SK-N-SH (cell line): ENCODE data around the gene KLHL40. TPM values are rescaled to one million over a fixed set of nuclear protein-coding genes. Genes with fewer than 3 reads are reported as not detected.
"Not testable (repeated sequence)": the region's sequence is repeated elsewhere in the genome, so short reads cannot be mapped to it uniquely, and the experiment has no call there.

Source experiments
- CTCF ChIA-PET: fragments of 300-600, 350-600 bp; formaldehyde crosslinking; extraction: SDS; loops from one replicate; lab custom pipeline; 2021; lab: Yijun Ruan, JAX
- POLR2A ChIA-PET: fragments of 350-600 bp; sonication (Branson Sonifier 250); formaldehyde crosslinking; extraction: SDS; loops from one replicate; lab custom pipeline; 2020; ENCODE audit warnings: antibody characterized with exemption, inconsistent platforms; lab: Yijun Ruan, JAX
- DNase-seq: peaks from one replicate; pipeline ENCODE4 v3.0.0; 2012
- H2AFZ ChIP-seq: fragments of 200-600 bp; sonication (generic); 2 replicates; pipeline ENCODE4 v1.8.1; 2016; ENCODE audit warnings: antibody characterized with exemption, mild to moderate bottlenecking, low read depth
- H3F3A ChIP-seq: fragments of 200-600 bp; sonication (generic); replicated peaks from 2 replicates; pipeline ENCODE3; 2016; ENCODE audit warnings: antibody characterized with exemption, mild to moderate bottlenecking; ENCODE audit not compliant: insufficient read depth
- H3K27ac ChIP-seq, 2 experiments: fragments of 200-500 bp in 1 of 2; fragments of 200-600 bp in 1 of 2; sonication (Bioruptor generic) in 1 of 2; sonication (generic), shearing (Covaris generic) in 1 of 2; 2 replicates each; pipeline versions ENCODE4 v1.5.1 to v1.6.1; 2014 to 2016; ENCODE audit warnings: low read depth in 2 of 2, inconsistent platforms in 1 of 2, low read length in 1 of 2, mild to moderate bottlenecking in 1 of 2, mixed read lengths in 1 of 2
- H3K27me3 ChIP-seq: fragments of 200-600 bp; sonication (generic), shearing (Covaris generic); 2 replicates; pipeline ENCODE4 v1.6.1; 2016; ENCODE audit warnings: mixed run types; ENCODE audit not compliant: insufficient read depth
- H3K36me3 ChIP-seq, 2 experiments: fragments of 200-500 bp in 1 of 2; fragments of 200-600 bp in 1 of 2; sonication (Bioruptor generic) in 1 of 2; sonication (generic) in 1 of 2; replicated peaks in 1 of 2; 2 replicates each; pipeline versions ENCODE3 to v1.5.1; 2014 to 2016; ENCODE audit warnings: low read length in 1 of 2, mild to moderate bottlenecking in 1 of 2; ENCODE audit not compliant: insufficient read depth in 2 of 2, control insufficient read depth in 1 of 2
- H3K4me1 ChIP-seq, 2 experiments: fragments of 200-500 bp in 1 of 2; fragments of 200-600 bp in 1 of 2; sonication (Bioruptor generic) in 1 of 2; sonication (generic), shearing (Covaris generic) in 1 of 2; 2 replicates each; pipeline versions ENCODE4 v1.5.1 to v1.6.1; 2014 to 2016; ENCODE audit warnings: low read depth in 1 of 2, low read length in 1 of 2, mixed run types in 1 of 2; ENCODE audit not compliant: insufficient read depth in 2 of 2, control insufficient read depth in 1 of 2
- H3K4me2 ChIP-seq: fragments of 200-600 bp; sonication (generic), shearing (Covaris generic); 2 replicates; pipeline ENCODE4 v1.6.1; 2017; ENCODE audit warnings: mixed run types
- H3K4me3 ChIP-seq, 2 experiments: fragments of 200-500 bp in 1 of 2; fragments of 200-600 bp in 1 of 2; sonication (Bioruptor generic) in 1 of 2; sonication (generic), shearing (Covaris generic) in 1 of 2; 2 replicates each; pipeline versions ENCODE4 v1.5.1 to v1.8.1; 2014 to 2016; ENCODE audit warnings: low read depth in 2 of 2, inconsistent platforms in 1 of 2, low read length in 1 of 2, mild to moderate bottlenecking in 1 of 2, mixed read lengths in 1 of 2, moderate library complexity in 1 of 2
- H3K79me2 ChIP-seq: fragments of 200-600 bp; sonication (generic); 2 replicates; pipeline ENCODE4 v1.8.1; 2017; ENCODE audit warnings: mild to moderate bottlenecking; ENCODE audit not compliant: insufficient read depth
- H3K9ac ChIP-seq: fragments of 200-600 bp; sonication (generic); 2 replicates; pipeline ENCODE4 v1.6.1; 2017; ENCODE audit warnings: mixed run types
- H3K9me2 ChIP-seq: fragments of 200-600 bp; sonication (generic); 2 replicates; pipeline ENCODE4 v1.6.1; 2017; ENCODE audit warnings: mixed run types
- H3K9me3 ChIP-seq: fragments of 200-600 bp; sonication (generic); 2 replicates; pipeline ENCODE4 v1.6.1; 2017; ENCODE audit warnings: mixed run types, mild to moderate bottlenecking, moderate library complexity
- H4K20me1 ChIP-seq: fragments of 200-600 bp; sonication (generic); 2 replicates; pipeline ENCODE4 v1.6.1; 2017; ENCODE audit warnings: mild to moderate bottlenecking, mixed run types; ENCODE audit not compliant: insufficient read depth
- CHD2 ChIP-seq: fragments of 150-350 bp; IDR thresholded peaks from 2 replicates; pipeline ENCODE4 v1.6.1; 2018; ENCODE audit warnings: low read length; ENCODE audit not compliant: partially characterized antibody
- EP300 ChIP-seq, 2 experiments: IDR thresholded peaks; 2 replicates each; pipeline versions ENCODE4 v1.4.0 to v1.6.1; 2012; ENCODE audit warnings: borderline replicate concordance in 1 of 2, low read depth in 1 of 2, low read length in 1 of 2
- FOSL2 ChIP-seq: IDR thresholded peaks from 2 replicates; pipeline ENCODE4 v1.4.0; 2012; ENCODE audit warnings: low read depth, mild to moderate bottlenecking, moderate library complexity, borderline replicate concordance
- FOXJ3 ChIP-seq: sonication (generic); formaldehyde crosslinking; IDR thresholded peaks from 2 replicates; pipeline ENCODE4 v1.5.1; 2020; ENCODE audit warnings: mild to moderate bottlenecking, missing genetic modification reagents
- FOXM1 ChIP-seq: IDR thresholded peaks from 2 replicates; pipeline ENCODE4 v1.4.0; 2012; ENCODE audit warnings: low read depth, mild to moderate bottlenecking
- GATA2 ChIP-seq: sonication (generic); formaldehyde crosslinking; IDR thresholded peaks from 2 replicates; pipeline ENCODE4 v1.5.0; 2020; ENCODE audit warnings: mild to moderate bottlenecking, missing genetic modification reagents
- MXI1 ChIP-seq: IDR thresholded peaks from 2 replicates; pipeline ENCODE4 v1.6.1; 2012; ENCODE audit warnings: mild to moderate bottlenecking, low read depth, low read length, improper control_type of control experiment
- NRF1 ChIP-seq: IDR thresholded peaks from 2 replicates; pipeline ENCODE4 v1.6.1; 2012; ENCODE audit warnings: low read depth, mild to moderate bottlenecking, low read length
- POLR2AphosphoS5 ChIP-seq: IDR thresholded peaks from 2 replicates; pipeline ENCODE4 v1.6.1; 2012; ENCODE audit warnings: low read depth, low read length
- RCOR1 ChIP-seq: fragments of 150-350 bp; IDR thresholded peaks from 2 replicates; pipeline ENCODE4 v1.6.1; 2017; ENCODE audit warnings: antibody characterized with exemption, low read length
- SIN3A ChIP-seq: IDR thresholded peaks from 2 replicates; pipeline ENCODE4 v1.6.1; 2012; ENCODE audit warnings: low read depth, mild to moderate bottlenecking, low read length, moderate library complexity, borderline replicate concordance
- SMC3 ChIP-seq: IDR thresholded peaks from 2 replicates; pipeline ENCODE4 v1.6.1; 2012; ENCODE audit warnings: low read depth, low read length, improper control_type of control experiment
- TCF12 ChIP-seq: IDR thresholded peaks from 2 replicates; pipeline ENCODE4 v1.4.0; 2012
- WGBS: methylation state at CpG from one replicate; pipeline ENCODE4 v1.1.6; 2017; ENCODE audit warnings: low lambda C conversion rate; 5-methylcytosine and 5-hydroxymethylcytosine counted together
- polyA plus RNA-seq, 3 experiments: library from polyadenylated mRNA; depleted of rRNA; stranded (reverse); fragments of >200 nt; gene quantifications; 2 replicates each; pipeline ENCODE4 v1.2.3, GENCODE V29; 2012
- TF ChIP-seq, protein P1 (sequence below): IDR thresholded peaks from 2 replicates; pipeline ENCODE4 v1.4.0; 2012; ENCODE audit warnings: low read depth
- TF ChIP-seq, protein P2 (sequence below): IDR thresholded peaks from 2 replicates; pipeline ENCODE4 v1.4.0; 2012; ENCODE audit warnings: low read depth, borderline replicate concordance

KLHL40 gene
- polyA plus RNA-seq, 1 of the 3 experiments (the other 2 are of a cell fraction) = not detected

DNA sequence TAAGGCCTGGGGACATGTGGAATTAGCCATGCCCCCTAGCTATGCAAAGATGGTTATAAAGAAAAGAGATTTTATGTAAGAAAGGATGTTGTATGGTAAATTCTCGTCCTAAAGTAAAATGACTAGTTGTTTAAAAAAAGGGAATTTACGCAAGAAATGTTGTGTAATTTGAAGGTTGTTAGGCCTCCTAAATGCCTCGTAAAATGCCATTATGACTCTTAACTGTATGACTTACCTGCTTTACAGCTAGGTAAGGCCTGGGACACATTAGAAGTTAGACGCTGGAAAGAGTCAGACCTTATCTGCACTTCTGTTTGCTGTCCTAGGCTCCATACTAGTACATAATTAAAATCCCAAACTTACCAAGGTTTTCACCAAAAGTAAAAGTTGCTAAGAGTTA, 34.8 kb downstream of the KLHL40 start:
- Histone ChIP-seq H3K9me2 (no peaks in the 10 kb centered on the region), H3K9me3 (no peaks in the 10 kb centered on the region), H3K36me3 (no peaks in the 10 kb centered on the region), H3K27me3 (peaks cover 4% of the 10 kb centered on the region; the same call in 1 of the 2 replicates), H3K4me1 (no peaks in the 10 kb centered on the region), H3K4me2 (no peak overlapping the region), H3K79me2 (no peaks in the 10 kb centered on the region), H3K4me3 (no peak overlapping the region), H2AFZ (no peak overlapping the region), H3K27ac (no peak overlapping the region), H3K9ac (no peak overlapping the region), H3F3A (no peaks in the 10 kb centered on the region), H4K20me1 (no peaks in the 10 kb centered on the region)
- no peak for DNase-seq
- TF ChIP-seq FOXJ3 (CRISPR knock-in tag) (no peak), CHD2 (no peak), FOXM1 (no peak), RCOR1 (no peak), MXI1 (no peak), GATA2 (CRISPR knock-in tag) (no peak), SMC3 (no peak), NRF1 (no peak)
- TF ChIP-seq, protein P1, sequence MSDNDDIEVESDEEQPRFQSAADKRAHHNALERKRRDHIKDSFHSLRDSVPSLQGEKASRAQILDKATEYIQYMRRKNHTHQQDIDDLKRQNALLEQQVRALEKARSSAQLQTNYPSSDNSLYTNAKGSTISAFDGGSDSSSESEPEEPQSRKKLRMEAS = no peak
- CTCF ChIA-PET = interaction anchor here (0.9 to 1.2 kb wide), 4 partner anchors 9 to 27 kb away, joined by 3 read pairs; no protein-coding TSS in a partner anchor
- POLR2A ChIA-PET = no interaction called here
- WGBS = 62% methylated on average over 4 of the region's 4 CpGs

DNA sequence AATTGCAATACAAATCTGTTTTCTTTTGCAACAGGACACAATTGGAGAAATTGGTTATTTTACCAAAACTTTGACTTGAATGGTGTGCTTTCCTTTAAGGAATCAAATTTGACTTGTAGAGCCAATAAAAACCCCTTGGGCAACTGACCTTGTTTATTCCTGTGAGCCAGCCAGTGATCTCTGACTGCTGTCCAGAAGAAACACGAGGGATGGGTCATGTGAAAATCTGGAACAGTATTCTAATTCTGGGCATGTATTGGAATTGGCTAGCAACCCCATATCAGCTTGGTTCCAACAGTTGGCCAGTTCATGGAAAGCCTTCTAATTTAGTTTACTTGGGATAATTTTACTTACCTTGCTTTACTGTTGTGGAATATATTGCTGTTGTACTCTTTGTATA, 36.4 kb downstream of the KLHL40 start:
- 0% methylated on average over 1 of the region's 1 CpG for WGBS

GRCh38 chr3:42722442-42722841, 37.1 kb downstream of the KLHL40 start:
- H3K9me2 ChIP-seq, H3K9me3 ChIP-seq, H2AFZ ChIP-seq, POLR2A ChIA-PET, H3K4me3 ChIP-seq, H3F3A ChIP-seq, H3K4me1 ChIP-seq, H4K20me1 ChIP-seq, H3K4me2 ChIP-seq, H3K79me2 ChIP-seq, H3K36me3 ChIP-seq, DNase-seq, H3K27me3 ChIP-seq, H3K9ac ChIP-seq, H3K27ac ChIP-seq: not testable (repeated sequence)
- WGBS = 55% methylated on average over 3 of the region's 3 CpGs
- CTCF ChIA-PET = interaction anchor here (1.2 kb wide), 1 partner anchor 18 kb away, joined by 4 read pairs; no protein-coding TSS in a partner anchor

More for the DNA sequence above, 36.4 kb downstream of the KLHL40 start:
- Histone ChIP-seq H3K36me3 (no peaks in the 10 kb centered on the region), H3K4me3 (no peak overlapping the region)
- POLR2A ChIA-PET = no interaction called here
- TF ChIP-seq POLR2AphosphoS5 = no peak
- no peak for TF ChIP-seq SIN3A
- no peak for TF ChIP-seq TCF12
- no peak for TF ChIP-seq FOSL2
- no peak for TF ChIP-seq EP300 (IDR thresholded peaks at IDR 0.05; ENCODE audit: borderline replicate concordance in 1 of 2, low read depth in 1 of 2, low read length in 1 of 2)
- TF ChIP-seq CHD2 = no peak
- TF ChIP-seq, protein P2, sequence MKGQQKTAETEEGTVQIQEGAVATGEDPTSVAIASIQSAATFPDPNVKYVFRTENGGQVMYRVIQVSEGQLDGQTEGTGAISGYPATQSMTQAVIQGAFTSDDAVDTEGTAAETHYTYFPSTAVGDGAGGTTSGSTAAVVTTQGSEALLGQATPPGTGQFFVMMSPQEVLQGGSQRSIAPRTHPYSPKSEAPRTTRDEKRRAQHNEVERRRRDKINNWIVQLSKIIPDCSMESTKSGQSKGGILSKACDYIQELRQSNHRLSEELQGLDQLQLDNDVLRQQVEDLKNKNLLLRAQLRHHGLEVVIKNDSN = no peak
- TF ChIP-seq, all 33 proteins: peak for 0
- DNase-seq = no peak
- Histone ChIP-seq H3K9ac (no peak overlapping the region), H3K4me2 (no peak overlapping the region), H3K27me3 (peaks cover 4% of the 10 kb centered on the region; the same call in 1 of the 2 replicates), H2AFZ (no peak overlapping the region), H3K27ac (no peak overlapping the region), H4K20me1 (no peaks in the 10 kb centered on the region), H3K79me2 (no peaks in the 10 kb centered on the region), H3K9me3 (no peaks in the 10 kb centered on the region), H3K9me2 (no peaks in the 10 kb centered on the region), H3K4me1 (no peaks in the 10 kb centered on the region), H3F3A (no peaks in the 10 kb centered on the region)
- CTCF ChIA-PET = interaction anchor here (1.2 kb wide), 1 partner anchor 19 kb away, joined by 4 read pairs; no protein-coding TSS in a partner anchor
